Kidney epithelial cell (primary cell): ENCODE measurements around the gene XXYLT1. TPM values are rescaled to one million over a fixed set of nuclear protein-coding genes. Genes with fewer than 3 reads are reported as not detected.

ENCODE experiments used
- DNase-seq: peaks from one replicate; pipeline ENCODE4 v3.0.0-alpha.2; 2010; ENCODE audit warnings: low read depth
- H3K27me3 ChIP-seq: 2 replicates; pipeline ENCODE4 v1.6.0; 2011; ENCODE audit warnings: low read length; ENCODE audit not compliant: control insufficient read depth, insufficient read depth
- H3K36me3 ChIP-seq: 2 replicates; pipeline ENCODE4 v1.5.1; 2011; ENCODE audit warnings: low read length; ENCODE audit not compliant: control insufficient read depth, insufficient read depth
- H3K4me3 ChIP-seq: 2 replicates; pipeline ENCODE4 v1.5.1; 2011; ENCODE audit warnings: low read depth, mild to moderate bottlenecking, control low read depth, low read length
- CTCF ChIP-seq: IDR thresholded peaks from 2 replicates; pipeline ENCODE4 v1.5.1; 2011; ENCODE audit warnings: mild to moderate bottlenecking, moderate library complexity, low read length, control low read depth, inconsistent platforms; ENCODE audit not compliant: insufficient read depth, poor library complexity, severe bottlenecking
- total RNA-seq: library from RNA; depleted of rRNA; stranded (reverse); fragments of >200 nt; gene quantifications from 2 replicates; pipeline ENCODE4 v1.2.3, GENCODE V29; 2015

XXYLT1 gene
- total RNA-seq, 1 donor from 2014 or later, result 18.7 TPM

GRCh38 chr3:195171093-195171873, 99.7 kb downstream of the XXYLT1 start:
- TF ChIP-seq CTCF, result no peak
- no peak overlapping the region for H3K4me3 ChIP-seq
- no peaks in the 10 kb centered on the region for H3K36me3 ChIP-seq
- no peaks in the 10 kb centered on the region for H3K27me3 ChIP-seq
- DNase-seq, result no peak

- Histone ChIP-seq H3K36me3 (no peaks in the 10 kb centered on the region), H3K27me3 (no peaks in the 10 kb centered on the region), H3K4me3 (no peak overlapping the region)
- DNase-seq, result no peak
- TF ChIP-seq CTCF, result no peak
Measured at GRCh38 chr3:195170496-195170895, 100.5 kb downstream of the XXYLT1 start.

GRCh38 chr3:195169011-195169649, 101.8 kb downstream of the XXYLT1 start:
- Histone ChIP-seq H3K27me3 (no peaks in the 10 kb centered on the region), H3K4me3 (no peak overlapping the region), H3K36me3 (no peaks in the 10 kb centered on the region)
- TF ChIP-seq CTCF, result no peak
- DNase-seq, result no peak

- Histone ChIP-seq H3K4me3 (no peak overlapping the region), H3K27me3 (no peaks in the 10 kb centered on the region), H3K36me3 (no peaks in the 10 kb centered on the region)
- DNase-seq, result no peak
- TF ChIP-seq CTCF, result no peak
Measured at GRCh38 chr3:195168009-195168762, 102.8 kb downstream of the XXYLT1 start.

GRCh38 chr3:195165790-195166189, 105.2 kb downstream of the XXYLT1 start:
- DNase-seq, result no peak
- no peaks in the 10 kb centered on the region for H3K27me3 ChIP-seq
- TF ChIP-seq CTCF, result no peak
- H3K4me3 ChIP-seq, result no peak overlapping the region
- H3K36me3 ChIP-seq, result no peaks in the 10 kb centered on the region
